Measurements from ENCODE around the gene COL11A2.

Gene COL11A2

GRCh38 chr6:33211666-33212422 lies 19.6 kb upstream of the COL11A2 start:
- H3K27me3 Mint-ChIP-seq (ENCODE audit: low read depth): peaks cover 29% of the 10 kb centered on the region
- H3K9me3 Mint-ChIP-seq: no peaks in the 10 kb centered on the region
- peaks cover 28% of the 10 kb centered on the region for H3K4me1 Mint-ChIP-seq (ENCODE audit: low read depth)
- no peak overlapping the region for H3K4me3 Mint-ChIP-seq
- DNase-seq (ENCODE audit: low spot score): no peak
- H3K27ac Mint-ChIP-seq: no peak overlapping the region
- peaks cover 22% of the 10 kb centered on the region for H3K36me3 Mint-ChIP-seq (ENCODE audit: low read depth)

DNA sequence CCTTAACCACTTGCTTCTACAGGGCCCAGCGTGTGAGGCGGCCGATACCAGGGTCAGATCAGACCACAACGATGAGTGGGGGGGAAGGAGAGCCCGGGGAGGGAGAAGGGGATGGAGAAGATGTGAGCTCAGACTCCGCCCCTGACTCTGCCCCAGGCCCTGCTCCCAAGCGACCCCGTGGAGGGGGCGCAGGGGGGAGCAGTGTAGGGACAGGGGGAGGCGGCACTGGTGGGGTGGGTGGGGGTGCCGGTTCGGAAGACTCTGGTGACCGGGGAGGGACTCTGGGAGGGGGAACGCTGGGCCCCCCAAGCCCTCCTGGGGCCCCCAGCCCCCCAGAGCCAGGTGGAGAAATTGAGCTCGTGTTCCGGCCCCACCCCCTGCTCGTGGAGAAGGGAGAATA lies 18.9 kb upstream of the COL11A2 start:
- Mint-ChIP-seq H3K27ac (no peak overlapping the region), H3K4me1 (ENCODE audit: low read depth) (peaks cover 30% of the 10 kb centered on the region), H3K27me3 (ENCODE audit: low read depth) (peaks cover 29% of the 10 kb centered on the region), H3K4me3 (no peak overlapping the region), H3K36me3 (ENCODE audit: low read depth) (peaks cover 22% of the 10 kb centered on the region), H3K9me3 (no peaks in the 10 kb centered on the region)
- DNase-seq (ENCODE audit: low spot score): no peak

DNA sequence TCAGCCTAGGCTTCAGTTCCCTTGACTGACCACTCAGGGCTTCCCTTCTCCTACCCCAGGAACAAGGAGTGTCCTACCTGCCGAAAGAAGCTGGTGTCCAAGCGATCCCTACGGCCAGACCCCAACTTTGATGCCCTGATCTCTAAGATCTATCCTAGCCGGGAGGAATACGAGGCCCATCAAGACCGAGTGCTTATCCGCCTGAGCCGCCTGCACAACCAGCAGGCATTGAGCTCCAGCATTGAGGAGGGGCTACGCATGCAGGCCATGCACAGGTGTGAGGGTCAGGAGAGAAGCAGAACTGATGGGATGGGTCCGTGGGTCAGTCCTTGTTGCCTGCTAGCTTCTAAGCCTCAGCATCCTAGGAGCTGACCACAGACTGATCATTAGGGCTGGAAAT lies 17.6 kb upstream of the COL11A2 start:
- peaks cover 40% of the 10 kb centered on the region for H3K4me1 Mint-ChIP-seq (ENCODE audit: low read depth)
- peaks cover 23% of the 10 kb centered on the region for H3K36me3 Mint-ChIP-seq (ENCODE audit: low read depth)
- H3K9me3 Mint-ChIP-seq: no peaks in the 10 kb centered on the region
- peaks cover 25% of the 10 kb centered on the region for H3K27me3 Mint-ChIP-seq (ENCODE audit: low read depth)
- DNase-seq (ENCODE audit: low spot score): no peak
- no peak overlapping the region for H3K4me3 Mint-ChIP-seq
- no peak overlapping the region for H3K27ac Mint-ChIP-seq

- Mint-ChIP-seq H3K9me3 (no peaks in the 10 kb centered on the region), H3K4me3 (peak within 1 kb of the TSS; percentile 87), H3K27ac (peak within 1 kb of the TSS; percentile 93), H3K36me3 (ENCODE audit: low read depth) (peaks cover 33% of the 10 kb centered on the region), H3K27me3 (ENCODE audit: low read depth) (peaks cover 13% of the 10 kb centered on the region), H3K4me1 (ENCODE audit: low read depth) (peaks cover 44% of the 10 kb centered on the region)
- peak; percentile 85 for DNase-seq (ENCODE audit: low spot score)
Observed at GRCh38 chr6:33208091-33208967, 16.1 kb upstream of the COL11A2 start, which contains the start of gene RING1. RING1 (plus strand) TSS chr6:33208500; CDS start chr6:33208823, 323 bp downstream.

GRCh38 chr6:33207552-33208090 lies 15.4 kb upstream of the COL11A2 start:
- H3K36me3 Mint-ChIP-seq (ENCODE audit: low read depth): peaks cover 37% of the 10 kb centered on the region
- peaks cover 7% of the 10 kb centered on the region for H3K27me3 Mint-ChIP-seq (ENCODE audit: low read depth)
- peak overlapping the region; percentile 87 for H3K4me3 Mint-ChIP-seq
- H3K4me1 Mint-ChIP-seq (ENCODE audit: low read depth): peaks cover 40% of the 10 kb centered on the region
- DNase-seq (ENCODE audit: low spot score): no peak
- H3K9me3 Mint-ChIP-seq: no peaks in the 10 kb centered on the region
- H3K27ac Mint-ChIP-seq: peak overlapping the region; percentile 93

GRCh38 chr6:33206864-33207551 lies 14.7 kb upstream of the COL11A2 start:
- no peak for DNase-seq (ENCODE audit: low spot score)
- Mint-ChIP-seq H3K27ac (peak overlapping the region; percentile 93), H3K9me3 (no peaks in the 10 kb centered on the region), H3K36me3 (ENCODE audit: low read depth) (peaks cover 37% of the 10 kb centered on the region), H3K4me3 (peak overlapping the region; percentile 96), H3K4me1 (ENCODE audit: low read depth) (peaks cover 43% of the 10 kb centered on the region), H3K27me3 (ENCODE audit: low read depth) (peaks cover under 1% of the 10 kb centered on the region)

- Mint-ChIP-seq H3K27me3 (ENCODE audit: low read depth) (no peaks in the 10 kb centered on the region), H3K9me3 (no peaks in the 10 kb centered on the region), H3K4me3 (peak overlapping the region; percentile 96), H3K27ac (peak overlapping the region; percentile 96), H3K36me3 (ENCODE audit: low read depth) (peaks cover 42% of the 10 kb centered on the region), H3K4me1 (ENCODE audit: low read depth) (peaks cover 49% of the 10 kb centered on the region)
- DNase-seq (ENCODE audit: low spot score): no peak
Observed at GRCh38 chr6:33206027-33206863, 14.0 kb upstream of the COL11A2 start.

DNA sequence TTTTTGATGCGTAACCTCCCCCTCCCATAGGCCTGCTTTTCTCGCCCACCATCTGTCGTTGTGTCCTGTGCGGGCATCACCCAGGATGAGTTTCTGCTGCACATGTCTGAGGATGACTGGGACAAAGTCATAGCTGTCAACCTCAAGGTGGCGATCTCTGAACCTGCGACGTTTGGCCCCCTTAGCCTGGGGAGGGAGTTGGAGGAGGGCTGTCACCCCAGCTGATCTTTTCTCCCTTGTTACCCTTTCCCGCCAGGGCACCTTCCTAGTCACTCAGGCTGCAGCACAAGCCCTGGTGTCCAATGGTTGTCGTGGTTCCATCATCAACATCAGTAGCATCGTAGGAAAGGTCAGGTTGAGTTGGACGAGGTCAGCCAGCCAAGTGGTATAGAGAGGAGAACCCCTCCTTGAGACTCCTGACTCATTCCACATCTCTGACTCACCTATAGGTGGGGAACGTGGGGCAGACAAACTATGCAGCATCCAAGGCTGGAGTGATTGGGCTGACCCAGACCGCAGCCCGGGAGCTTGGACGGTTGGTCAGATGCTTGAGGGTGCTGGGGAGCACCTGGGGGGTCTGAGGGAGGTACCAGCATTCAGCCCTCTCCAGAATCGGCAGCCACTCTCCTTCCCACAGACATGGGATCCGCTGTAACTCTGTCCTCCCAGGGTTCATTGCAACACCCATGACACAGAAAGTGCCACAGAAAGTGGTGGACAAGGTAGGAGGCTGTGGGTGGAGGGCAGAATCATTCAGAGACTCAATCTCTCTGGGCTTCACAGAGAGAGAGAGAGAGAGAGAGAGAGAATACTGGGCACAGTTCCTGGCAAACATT lies 13.1 kb upstream of the COL11A2 start:
- DNase-seq (ENCODE audit: low spot score): peak; percentile 74
- Mint-ChIP-seq H3K9me3 (no peaks in the 10 kb centered on the region), H3K27me3 (ENCODE audit: low read depth) (no peaks in the 10 kb centered on the region), H3K4me3 (peak overlapping the region; percentile 96), H3K36me3 (ENCODE audit: low read depth) (peaks cover 43% of the 10 kb centered on the region), H3K27ac (peak overlapping the region; percentile 96), H3K4me1 (ENCODE audit: low read depth) (peaks cover 52% of the 10 kb centered on the region)

DNA sequence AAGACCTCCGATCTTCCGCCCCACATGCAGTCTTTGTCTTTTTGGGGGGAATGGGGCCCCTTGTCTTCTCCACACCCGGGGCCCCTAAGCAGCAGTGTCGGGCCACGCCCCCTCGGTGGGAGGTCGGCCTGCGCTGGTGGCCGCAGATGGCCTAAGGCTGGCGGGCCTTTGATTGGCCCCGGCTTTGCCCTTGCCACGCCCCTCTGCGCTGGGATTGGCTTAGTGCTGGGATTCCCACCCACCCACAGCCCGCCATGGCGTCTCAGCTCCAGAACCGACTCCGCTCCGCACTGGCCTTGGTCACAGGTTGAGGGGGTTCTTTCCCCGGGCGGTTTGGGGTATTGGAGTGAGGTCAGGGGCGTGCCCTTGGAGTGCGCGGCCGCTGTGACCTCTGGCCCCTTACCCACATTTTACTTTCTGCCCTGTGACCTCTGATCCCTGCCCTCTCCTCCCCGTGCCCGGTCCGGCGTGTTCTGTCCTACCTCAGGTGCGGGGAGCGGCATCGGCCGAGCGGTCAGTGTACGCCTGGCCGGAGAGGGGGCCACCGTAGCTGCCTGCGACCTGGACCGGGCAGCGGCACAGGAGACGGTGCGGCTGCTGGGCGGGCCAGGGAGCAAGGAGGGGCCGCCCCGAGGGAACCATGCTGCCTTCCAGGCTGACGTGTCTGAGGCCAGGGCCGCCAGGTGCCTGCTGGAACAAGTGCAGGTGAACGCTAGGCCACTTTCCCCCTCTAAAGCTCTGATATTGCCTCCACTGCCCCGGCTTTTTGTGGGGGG lies 12.3 kb upstream of the COL11A2 start, which contains the start of gene HSD17B8:
Gene HSD17B8 (plus strand): TSS at position 241 of the 776 bp plus-strand sequence. CDS start 14 bp downstream, at position 255.
- peaks cover 38% of the 10 kb centered on the region for H3K36me3 Mint-ChIP-seq (ENCODE audit: low read depth)

DNA sequence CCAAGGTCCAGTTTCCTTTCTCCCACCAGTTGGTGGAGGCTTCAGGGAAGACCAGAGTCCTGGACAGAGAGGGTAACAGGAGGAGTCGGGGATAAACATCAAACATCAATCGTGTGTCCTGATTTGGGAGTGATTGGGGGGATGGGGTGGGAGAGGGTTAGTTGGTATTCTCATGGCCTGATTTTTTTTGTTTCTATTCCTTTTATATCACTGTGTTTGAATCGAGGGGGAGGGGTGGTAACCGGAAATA lies 11.8 kb upstream of the COL11A2 start:
- no peaks in the 10 kb centered on the region for H3K9me3 Mint-ChIP-seq
- peaks cover 53% of the 10 kb centered on the region for H3K4me1 Mint-ChIP-seq (ENCODE audit: low read depth)
- H3K27me3 Mint-ChIP-seq (ENCODE audit: low read depth): no peaks in the 10 kb centered on the region
- H3K4me3 Mint-ChIP-seq: peak overlapping the region; percentile 96
- peak overlapping the region; percentile 75 for H3K27ac Mint-ChIP-seq
- DNase-seq (ENCODE audit: low spot score): no peak
- peaks cover 38% of the 10 kb centered on the region for H3K36me3 Mint-ChIP-seq (ENCODE audit: low read depth)

More for the DNA sequence above, 12.3 kb upstream of the COL11A2 start, which contains the start of gene HSD17B8:
- H3K4me1 Mint-ChIP-seq (ENCODE audit: low read depth): peaks cover 54% of the 10 kb centered on the region
- H3K9me3 Mint-ChIP-seq: no peaks in the 10 kb centered on the region
- peak within 1 kb of the TSS; percentile 96 for H3K27ac Mint-ChIP-seq
- peak within 1 kb of the TSS; percentile 96 for H3K4me3 Mint-ChIP-seq
- peak; percentile 92 for DNase-seq (ENCODE audit: low spot score)
- H3K27me3 Mint-ChIP-seq (ENCODE audit: low read depth): no peaks in the 10 kb centered on the region

GRCh38 chr6:33203443-33204164 lies 11.3 kb upstream of the COL11A2 start:
- no peaks in the 10 kb centered on the region for H3K9me3 Mint-ChIP-seq
- peak overlapping the region; percentile 74 for H3K27ac Mint-ChIP-seq
- H3K27me3 Mint-ChIP-seq (ENCODE audit: low read depth): no peaks in the 10 kb centered on the region
- DNase-seq (ENCODE audit: low spot score): no peak
- peaks cover 53% of the 10 kb centered on the region for H3K4me1 Mint-ChIP-seq (ENCODE audit: low read depth)
- peak overlapping the region; percentile 96 for H3K4me3 Mint-ChIP-seq
- peaks cover 40% of the 10 kb centered on the region for H3K36me3 Mint-ChIP-seq (ENCODE audit: low read depth)

Measured in T-helper 2 cell treated with Interferon-gamma antibody and Interleukin-4, amounts not matched to agents 5 μg/mL and 100 μg/mL, for 36 hours (primary cell).